Measurements from ENCODE around the gene MGAT4B.
"Not testable (repeated sequence)": the region's sequence is repeated elsewhere in the genome, so short reads cannot be mapped to it uniquely, and the experiment has no call there.

Gene MGAT4B

GRCh38 chr5:179794171-179794570 is 12.5 kb downstream of the MGAT4B start:
- no peak for DNase-seq

DNA sequence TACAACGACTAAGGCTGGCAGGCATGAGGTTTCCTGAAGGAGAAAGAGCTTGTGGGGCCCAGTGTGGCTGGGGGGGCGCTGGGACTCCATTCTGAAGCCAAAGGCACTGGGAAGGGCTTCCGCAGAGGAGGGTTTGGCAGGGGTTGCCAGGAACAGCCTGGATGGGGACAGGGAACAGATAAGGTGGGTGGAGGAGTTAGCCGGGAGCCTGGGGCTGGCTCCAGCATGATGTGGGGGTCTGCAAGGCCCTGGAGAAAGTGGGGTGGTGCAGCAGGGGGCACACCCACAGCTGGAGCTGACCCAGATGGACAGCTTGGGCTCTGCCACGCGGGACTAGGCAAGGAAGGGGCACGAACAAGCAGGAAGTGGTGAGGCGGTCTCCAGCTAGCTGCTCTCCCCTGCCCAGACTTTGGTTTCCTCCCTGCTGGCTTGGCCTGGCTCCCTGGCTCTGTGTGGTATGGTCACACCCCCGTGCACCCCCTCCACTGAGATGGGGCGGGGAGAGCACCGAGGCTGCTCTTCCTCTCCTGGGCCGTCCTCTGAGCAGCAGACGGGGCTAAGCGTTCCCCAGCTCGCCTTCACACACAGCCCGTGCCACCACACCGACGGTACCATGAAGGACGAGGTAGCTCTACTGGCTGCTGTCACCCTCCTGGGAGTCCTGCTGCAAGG is 13.1 kb downstream of the MGAT4B start, which contains the start of gene LTC4S:
Gene LTC4S, plus strand, starts transcription at position 519 of the 672 bp plus-strand sequence. Its CDS starts 95 bp downstream, at position 614.
- DNase-seq = peak; percentile 57 to 75 (median 65)

GRCh38 chr5:179792612-179793467 is 13.8 kb downstream of the MGAT4B start:
- peak; percentile 68 to 80 (median 76) for DNase-seq

GRCh38 chr5:179791881-179792611 is 14.6 kb downstream of the MGAT4B start:
- DNase-seq = no peak

DNA sequence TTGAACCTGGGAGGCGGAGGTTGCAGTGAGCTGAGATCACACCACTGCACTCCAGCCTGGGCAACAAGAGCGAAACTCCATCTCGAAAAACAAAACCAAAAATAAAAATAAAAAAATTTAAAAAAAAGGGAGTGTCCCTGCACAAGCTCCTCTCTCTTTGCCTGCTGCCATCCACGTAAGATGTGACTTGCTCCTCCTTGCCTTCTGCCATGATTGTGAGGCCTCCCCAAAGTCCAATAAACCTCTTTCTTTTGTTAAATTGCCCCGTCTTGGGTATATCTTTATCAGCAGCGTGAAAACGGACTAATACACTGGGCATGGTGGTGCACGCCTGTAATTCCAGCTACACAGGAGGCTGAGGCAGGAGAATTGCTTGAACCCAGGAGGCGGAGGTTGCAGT is 17.4 kb downstream of the MGAT4B start:
- DNase-seq = not testable (repeated sequence)

DNA sequence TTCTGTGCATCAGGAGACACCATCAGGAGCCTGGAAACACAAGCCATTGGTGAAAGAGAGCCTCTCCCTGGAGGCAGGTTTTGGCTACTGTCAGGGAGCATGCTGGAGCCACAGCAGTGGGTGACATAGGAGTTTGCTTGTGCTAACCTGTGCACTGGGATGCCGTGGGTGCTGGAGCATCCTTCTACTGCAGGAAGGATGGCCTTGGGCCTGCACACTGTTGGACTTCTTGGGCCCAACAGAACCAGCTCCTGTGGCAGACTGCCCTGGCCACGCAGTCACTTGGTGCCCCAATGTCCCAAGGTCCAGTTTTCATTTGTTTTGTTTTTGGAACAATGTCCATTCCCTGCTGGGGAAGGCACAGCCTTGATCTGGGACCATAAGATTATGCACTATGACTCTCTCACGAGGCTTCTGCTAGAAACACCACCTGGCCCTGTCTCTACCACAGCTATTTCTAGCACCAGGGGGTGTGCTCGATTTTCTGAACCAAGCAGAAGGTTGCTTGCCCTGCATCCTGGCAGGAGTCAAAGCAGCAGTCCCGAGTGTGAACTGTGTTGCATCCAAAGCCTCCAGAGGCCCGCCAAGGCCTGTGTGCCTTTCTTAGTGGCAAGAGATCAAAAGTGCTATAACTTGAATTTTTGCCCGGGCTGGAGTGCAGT is 18.3 kb downstream of the MGAT4B start:
- no peak for DNase-seq

- DNase-seq = no peak
Measured at GRCh38 chr5:179786861-179787260, 19.8 kb downstream of the MGAT4B start.

GRCh38 chr5:179783128-179783527 is 23.5 kb downstream of the MGAT4B start:
- no peak for DNase-seq

DNA sequence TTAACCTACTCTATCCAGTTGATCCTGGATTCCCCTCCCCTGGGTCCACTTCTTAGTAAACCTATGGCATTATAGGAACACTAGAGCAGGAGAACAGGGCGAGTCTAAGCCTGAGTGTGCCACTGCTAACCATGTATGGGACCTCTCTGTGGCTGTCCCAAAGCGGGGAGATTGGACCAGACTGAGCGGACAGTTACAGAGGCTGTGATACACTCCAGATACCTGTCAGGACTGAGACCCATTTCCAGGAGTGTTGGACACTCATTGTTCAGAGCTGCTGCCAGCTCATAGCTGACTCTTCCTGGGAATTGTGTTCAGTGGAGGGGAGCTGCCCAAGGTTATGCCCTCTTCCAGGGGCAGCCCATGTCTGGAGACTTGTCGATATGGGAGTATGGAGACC is 24.8 kb downstream of the MGAT4B start:
- DNase-seq = no peak

- peak; percentile 73 to 78 (median 75) for DNase-seq
Measured at GRCh38 chr5:179780362-179780761, 26.3 kb downstream of the MGAT4B start.

DNA sequence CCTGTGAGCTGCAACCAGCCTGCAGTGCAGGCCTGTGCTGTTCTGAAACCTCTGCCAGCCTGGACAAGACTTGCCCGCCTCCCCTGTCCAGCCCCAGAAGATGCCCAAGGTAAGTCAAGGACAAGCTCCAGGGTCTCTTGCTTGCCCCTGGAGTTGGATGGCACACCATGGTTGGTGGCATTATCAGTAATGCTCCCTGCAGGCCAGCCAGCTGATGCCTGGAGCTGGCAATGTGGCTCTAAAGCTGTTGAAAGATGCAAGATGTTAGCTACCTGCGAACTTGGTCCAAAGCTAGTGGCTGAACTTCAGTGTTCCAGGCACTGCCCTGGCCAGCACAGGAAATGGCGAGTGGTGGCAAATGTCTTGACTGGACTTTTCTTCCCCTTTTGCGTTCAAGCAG is 26.8 kb downstream of the MGAT4B start:
- DNase-seq = no peak

DNA sequence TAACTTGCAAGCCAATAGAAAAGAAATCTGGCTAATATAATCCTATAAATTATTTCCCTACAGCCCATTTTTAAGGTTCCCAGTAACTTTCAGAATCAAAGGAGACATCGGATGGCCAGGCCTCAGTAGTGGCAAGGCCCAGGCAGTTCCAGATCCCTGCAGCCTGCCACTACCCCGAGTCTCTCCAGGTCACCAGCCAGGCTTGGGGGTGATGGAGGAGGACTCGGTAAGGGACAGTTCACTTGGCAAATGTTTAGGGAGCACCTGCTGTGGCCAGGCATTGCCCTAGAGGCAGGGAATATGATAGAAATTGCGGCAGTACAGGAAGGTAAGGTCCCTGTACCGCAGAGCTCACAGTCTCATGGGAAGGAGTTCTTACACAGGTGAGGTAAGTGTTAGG is 28.1 kb downstream of the MGAT4B start:
- no peak for DNase-seq

- peak; percentile 71 to 83 (median 80) for DNase-seq
Measured at GRCh38 chr5:179777909-179778308, 28.8 kb downstream of the MGAT4B start.

- no peak for DNase-seq
Measured at GRCh38 chr5:179777456-179777855, 29.2 kb downstream of the MGAT4B start.

- peak; percentile 83 to 87 (median 83) for DNase-seq
Measured at GRCh38 chr5:179776411-179776938, 30.2 kb downstream of the MGAT4B start.

- DNase-seq = no peak
Measured at GRCh38 chr5:179774442-179774841, 32.2 kb downstream of the MGAT4B start.

GRCh38 chr5:179773686-179774040 is 33.0 kb downstream of the MGAT4B start:
- DNase-seq = no peak

DNA sequence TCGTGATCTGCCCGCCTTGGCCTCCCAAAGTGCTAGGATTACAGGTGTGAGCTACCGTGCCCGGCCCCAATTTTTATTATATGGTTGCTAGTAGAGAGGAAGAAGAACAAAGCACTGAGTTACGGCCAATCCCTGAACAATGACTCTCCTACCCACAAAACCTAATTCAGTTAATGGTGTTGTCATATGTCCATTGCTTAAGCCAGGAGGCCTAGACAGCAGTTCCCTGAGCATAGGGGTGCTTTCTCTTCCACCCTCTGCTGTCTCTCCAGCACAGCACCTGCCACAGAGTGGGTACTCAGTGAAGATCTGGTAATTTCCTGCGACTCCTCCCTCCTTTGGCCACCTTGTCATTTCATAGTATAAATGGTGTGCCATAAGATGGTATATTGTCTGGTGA is 34.3 kb downstream of the MGAT4B start:
- DNase-seq = peak in 1 of 3 donors; percentile 24

DNA sequence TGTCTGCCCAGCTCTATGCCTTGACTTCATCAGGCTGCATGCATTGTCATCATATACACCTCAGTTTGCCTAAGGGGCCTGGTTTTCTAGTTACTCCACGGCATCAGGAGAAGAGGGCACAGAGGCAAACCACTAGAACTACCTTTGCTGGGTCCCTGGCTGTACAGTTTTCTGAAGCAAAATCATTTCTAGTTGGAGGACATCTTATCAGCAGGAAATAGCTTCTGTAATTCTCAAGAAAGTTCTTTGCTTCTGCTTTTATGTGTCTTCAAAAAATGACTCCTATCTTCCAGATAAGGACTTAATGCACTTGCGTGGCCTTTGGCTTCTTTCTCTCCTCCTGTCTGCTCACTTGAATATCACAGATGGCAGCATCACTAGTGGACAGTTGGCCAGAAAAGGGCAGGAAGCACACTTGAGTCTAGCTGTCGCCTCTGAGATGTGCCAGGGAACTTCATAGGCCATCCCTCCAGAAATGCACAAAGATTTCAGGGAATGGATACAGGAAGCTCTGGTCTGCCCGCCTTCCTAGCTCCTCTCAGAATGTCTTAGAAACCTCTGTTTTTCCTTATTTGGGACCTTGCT is 35.3 kb downstream of the MGAT4B start:
- no peak for DNase-seq

GRCh38 chr5:179769796-179770195 is 36.9 kb downstream of the MGAT4B start:
- peak; percentile 50 to 88 (median 82) for DNase-seq

GRCh38 chr5:179769271-179769670 is 37.4 kb downstream of the MGAT4B start:
- DNase-seq = peak; percentile 71 to 83 (median 82)
